H1 (cell line): ENCODE measurements around the gene PTPN21. TPM values are rescaled to one million over a fixed set of nuclear protein-coding genes. Genes with fewer than 3 reads are reported as not detected.

Experiments
- CTCF ChIA-PET: fragments of 300-600 bp; sonication (Branson Sonifier 250); formaldehyde crosslinking; loops from one replicate; lab custom pipeline; 2021; ENCODE audit not compliant: partially characterized antibody; lab: Charles Lee
- POLR2A ChIA-PET: fragments of 300-600 bp; sonication (Branson Sonifier 250); formaldehyde crosslinking; loops from one replicate; lab custom pipeline; 2021; ENCODE audit warnings: inconsistent platforms; ENCODE audit not compliant: partially characterized antibody; lab: Charles Lee
- DNase-seq, 2 experiments: peaks; one replicate each; pipeline versions ENCODE4 v3.0.0 to v3.0.0-alpha.2; 2010 to 2022; ENCODE audit warnings: low spot score in 2 of 2, low read depth in 1 of 2, mixed read lengths in 1 of 2
- FAIRE-seq: peaks from 2 replicates; lab custom pipeline; 2011; peaks lifted over from hg19 to GRCh38; lab: Jason Lieb, UNC
- H2AFZ ChIP-seq: 2 replicates; pipeline ENCODE4 v1.8.1; 2012; ENCODE audit warnings: low read length, inconsistent platforms
- H2AK5ac ChIP-seq: 2 replicates; pipeline ENCODE4 v1.6.1; 2013; ENCODE audit warnings: low read depth, low read length
- H2BK120ac ChIP-seq: replicated peaks from 2 replicates; pipeline ENCODE3; 2013; ENCODE audit warnings: low read depth, low read length, inconsistent platforms
- H2BK12ac ChIP-seq: 2 replicates; pipeline ENCODE4 v1.6.1; 2013; ENCODE audit warnings: low read depth, low read length
- H2BK15ac ChIP-seq: 2 replicates; pipeline ENCODE4 v1.6.1; 2013; ENCODE audit warnings: low read length
- H2BK20ac ChIP-seq: 2 replicates; pipeline ENCODE4 v1.6.1; 2013; ENCODE audit warnings: low read length
- H2BK5ac ChIP-seq: 2 replicates; pipeline ENCODE4 v1.6.1; 2013; ENCODE audit warnings: low read depth, low read length
- H3K14ac ChIP-seq: 2 replicates; pipeline ENCODE4 v1.6.1; 2013; ENCODE audit warnings: inconsistent platforms; ENCODE audit not compliant: insufficient read length
- H3K18ac ChIP-seq: 2 replicates; pipeline ENCODE4 v1.6.1; 2013; ENCODE audit warnings: low read length; ENCODE audit errors: extremely low read depth
- H3K23ac ChIP-seq: 2 replicates; pipeline ENCODE4 v1.6.1; 2013; ENCODE audit warnings: inconsistent platforms; ENCODE audit not compliant: insufficient read length
- H3K23me2 ChIP-seq: 2 replicates; pipeline ENCODE4 v1.6.1; 2013; ENCODE audit warnings: low read depth, low read length
- H3K27ac ChIP-seq: 2 replicates; pipeline ENCODE4 v1.6.1; 2011; ENCODE audit warnings: low read depth, low read length, inconsistent platforms
- H3K27me3 ChIP-seq, 4 experiments: replicated peaks in 1 of 4; 1 replicate in 1 of 4; 2 replicates in 3 of 4; pipeline versions ENCODE4 v1.6.1 to v1.8.1; 2011 to 2013; ENCODE audit warnings: low read length in 3 of 4, mild to moderate bottlenecking in 3 of 4, inconsistent platforms in 2 of 4, mixed read lengths in 2 of 4, moderate library complexity in 1 of 4; ENCODE audit not compliant: control insufficient read depth in 3 of 4, insufficient read depth in 3 of 4; ENCODE audit errors: extremely low read depth in 1 of 4
- H3K36me3 ChIP-seq, 4 experiments: 2 replicates each; pipeline versions ENCODE4 v1.6.1 to v1.8.1; 2011 to 2013; ENCODE audit warnings: mild to moderate bottlenecking in 4 of 4, low read length in 3 of 4, moderate library complexity in 2 of 4, control low read depth in 1 of 4, inconsistent platforms in 1 of 4; ENCODE audit not compliant: insufficient read depth in 4 of 4, control insufficient read depth in 2 of 4
- H3K4ac ChIP-seq: replicated peaks from 2 replicates; pipeline ENCODE3; 2013; ENCODE audit warnings: low read length, low read depth, mixed read lengths, inconsistent platforms; ENCODE audit not compliant: insufficient read length
- H3K4me1 ChIP-seq, 4 experiments: replicated peaks in 1 of 4; 1 replicate in 1 of 4; 2 replicates in 3 of 4; pipeline versions ENCODE4 v1.6.1 to v1.8.1; 2011 to 2013; ENCODE audit warnings: low read length in 3 of 4, inconsistent platforms in 2 of 4, mixed read lengths in 1 of 4; ENCODE audit not compliant: insufficient read depth in 4 of 4, control insufficient read depth in 3 of 4
- H3K4me2 ChIP-seq, 2 experiments: 2 replicates each; pipeline versions ENCODE4 v1.6.1 to v1.8.1; 2011 to 2013; ENCODE audit warnings: low read depth in 2 of 2, low read length in 2 of 2, control low read depth in 1 of 2, inconsistent platforms in 1 of 2, mild to moderate bottlenecking in 1 of 2; ENCODE audit not compliant: insufficient read depth in 1 of 2
- H3K4me3 ChIP-seq, 4 experiments: fragments of 200-600, 300-600 bp in 1 of 4; sonication (generic), shearing (Covaris generic), sonication (Bioruptor Twin) in 1 of 4; 2 replicates each; pipeline versions ENCODE4 v1.5.1 to v1.8.1; 2011 to 2016; ENCODE audit warnings: low read length in 4 of 4, low read depth in 3 of 4, control low read depth in 2 of 4, inconsistent platforms in 2 of 4, mild to moderate bottlenecking in 2 of 4, mixed read lengths in 1 of 4, moderate library complexity in 1 of 4; ENCODE audit not compliant: insufficient read depth in 2 of 4; ENCODE audit errors: extremely low read depth in 1 of 4
- H3K56ac ChIP-seq: replicated peaks from 2 replicates; pipeline ENCODE3; 2013; ENCODE audit warnings: low read depth, mild to moderate bottlenecking, mixed read lengths, low read length, inconsistent platforms; ENCODE audit not compliant: insufficient read length
- H3K79me1 ChIP-seq: 2 replicates; pipeline ENCODE4 v1.6.1; 2013; ENCODE audit warnings: low read depth, low read length, control low read depth
- H3K79me2 ChIP-seq, 2 experiments: 2 replicates each; pipeline versions ENCODE4 v1.6.1 to v1.8.1; 2012 to 2013; ENCODE audit warnings: low read length in 2 of 2, mild to moderate bottlenecking in 2 of 2, inconsistent platforms in 1 of 2; ENCODE audit not compliant: insufficient read depth in 2 of 2, control insufficient read depth in 1 of 2
- H3K9ac ChIP-seq, 4 experiments: replicated peaks in 1 of 4; 1 replicate in 1 of 4; 2 replicates in 3 of 4; pipeline versions ENCODE4 v1.6.1 to v1.8.1; 2011 to 2013; ENCODE audit warnings: low read depth in 3 of 4, low read length in 3 of 4, control low read depth in 2 of 4, mild to moderate bottlenecking in 2 of 4, moderate library complexity in 2 of 4, inconsistent platforms in 1 of 4; ENCODE audit errors: extremely low read depth in 1 of 4
- H3K9me3 ChIP-seq, 2 experiments: 2 replicates each; pipeline versions ENCODE4 v1.6.1 to v1.8.1; 2012 to 2013; ENCODE audit warnings: mild to moderate bottlenecking in 2 of 2, moderate library complexity in 2 of 2, control low read depth in 1 of 2, inconsistent platforms in 1 of 2, low read depth in 1 of 2, low read length in 1 of 2, mixed read lengths in 1 of 2; ENCODE audit not compliant: insufficient read depth in 2 of 2
- H4K20me1 ChIP-seq, 2 experiments: replicated peaks in 1 of 2; 2 replicates each; pipeline versions ENCODE3 to v1.8.1; 2011 to 2013; ENCODE audit warnings: inconsistent platforms in 2 of 2, low read length in 2 of 2, mild to moderate bottlenecking in 1 of 2; ENCODE audit not compliant: insufficient read depth in 2 of 2, control insufficient read depth in 1 of 2
- H4K5ac ChIP-seq: 2 replicates; pipeline ENCODE4 v1.6.1; 2013; ENCODE audit warnings: low read length, low read depth, mixed read lengths, inconsistent platforms; ENCODE audit not compliant: insufficient read length
- H4K8ac ChIP-seq: 2 replicates; pipeline ENCODE4 v1.8.0; 2013; ENCODE audit warnings: mild to moderate bottlenecking, moderate library complexity, low read length, inconsistent platforms; ENCODE audit not compliant: insufficient read depth; ENCODE audit errors: extremely low read depth
- H4K91ac ChIP-seq: replicated peaks from 2 replicates; pipeline ENCODE3; 2013; ENCODE audit warnings: low read length, mixed read lengths, inconsistent platforms; ENCODE audit not compliant: insufficient read length
- ATF2 ChIP-seq: IDR thresholded peaks from 2 replicates; pipeline ENCODE4 v1.6.1; 2012; ENCODE audit warnings: low read length, inconsistent platforms
- FOSL1 ChIP-seq: IDR thresholded peaks from 2 replicates; pipeline ENCODE4 v1.6.1; 2011; ENCODE audit warnings: mild to moderate bottlenecking, low read depth, low read length, moderate library complexity; ENCODE audit not compliant: insufficient read depth
- GTF2F1 ChIP-seq: IDR thresholded peaks from 2 replicates; pipeline ENCODE4 v1.6.1; 2012; ENCODE audit warnings: low read depth, low read length, improper control_type of control experiment, borderline replicate concordance
- HDAC2 ChIP-seq, 2 experiments: fragments of 300-600 bp in 1 of 2; sonication (generic) in 1 of 2; IDR thresholded peaks; 2 replicates each; pipeline ENCODE4 v1.6.1; 2011 to 2012; ENCODE audit warnings: low read depth in 2 of 2, low read length in 2 of 2, mild to moderate bottlenecking in 2 of 2, moderate library complexity in 2 of 2, borderline replicate concordance in 1 of 2, inconsistent platforms in 1 of 2
- JUN ChIP-seq: IDR thresholded peaks from 2 replicates; pipeline ENCODE4 v1.6.1; 2011; ENCODE audit warnings: low read depth, mild to moderate bottlenecking, improper control_type of control experiment, low read length
- NANOG ChIP-seq: IDR thresholded peaks from 2 replicates; pipeline ENCODE4 v1.6.1; 2011; ENCODE audit warnings: low read length, low read depth, mild to moderate bottlenecking, inconsistent platforms; ENCODE audit not compliant: insufficient read depth, poor library complexity, severe bottlenecking
- NRF1 ChIP-seq: IDR thresholded peaks from 2 replicates; pipeline ENCODE4 v1.6.1; 2011; ENCODE audit warnings: mild to moderate bottlenecking, low read depth, low read length, improper control_type of control experiment
- POU5F1 ChIP-seq: IDR thresholded peaks from 2 replicates; pipeline ENCODE4 v1.6.1; 2011; ENCODE audit warnings: low read depth, mild to moderate bottlenecking, low read length, moderate library complexity
- SIRT6 ChIP-seq: IDR thresholded peaks from one replicate; pipeline ENCODE4 v1.7.1; 2012; ENCODE audit warnings: low read length, inconsistent platforms
- SUZ12 ChIP-seq: fragments of 200-600 bp; sonication (generic); IDR thresholded peaks from 2 replicates; pipeline ENCODE4 v1.6.1; 2012; ENCODE audit warnings: mild to moderate bottlenecking, inconsistent platforms, low read length, moderate library complexity, mixed read lengths
- WGBS, 2 experiments: shearing (Covaris generic) in 1 of 2; methylation state at CpG; one replicate each; pipeline versions ENCODE4 v1.1.6 to v1.1.7; 2013 to 2015; ENCODE audit warnings: low lambda C conversion rate in 2 of 2, mixed read lengths in 2 of 2, inconsistent platforms in 1 of 2, low coverage in 1 of 2, missing lambda C conversion rate in 1 of 2; ENCODE audit not compliant: insufficient replicate concordance in 2 of 2, insufficient coverage in 1 of 2, insufficient read length in 1 of 2; ENCODE audit errors: extremely low coverage in 1 of 2, missing lambda C conversion rate in 1 of 2; 5-methylcytosine and 5-hydroxymethylcytosine counted together
- polyA plus RNA-seq, 7 experiments: library from polyadenylated mRNA; depleted of rRNA in 3 of 7; stranded (reverse) in 5 of 7; unstranded in 2 of 7; fragments of >200 nt in 5 of 7; fragments of 200-250 nt in 2 of 7; gene quantifications; 1 replicate in 5 of 7; 2 replicates in 1 of 7; 4 replicates in 1 of 7; pipeline versions ENCODE4 v1.2.1 to v1.2.3, GENCODE V29; 2011 to 2013; ENCODE audit warnings: missing spikeins in 2 of 7, mixed read lengths in 2 of 7
- total RNA-seq: library from RNA; stranded (reverse); fragmentation: NEBNext Ultra II Directional; extraction: Animal tissue kit (Norgen Biotek cat#: 25700); gene quantifications from 2 replicates; pipeline ENCODE4 v1.2.1, GENCODE V29; 2021

PTPN21 gene
- total and polyA plus RNA-seq, 2 of the 8 experiments (the other 6 are each of a cell fraction or from before 2014, with no cell fraction given), result 6.5 to 16.1 TPM

- Histone ChIP-seq H3K56ac (no peak overlapping the region), H3K9ac (no peak overlapping the region), H3K79me2 (no peaks in the 10 kb centered on the region), H2BK20ac (no peak overlapping the region), H4K20me1 (peaks cover 0 to 2% of the 10 kb centered on the region in 2 experiments), H3K23ac (no peak overlapping the region), H3K4ac (no peak overlapping the region), H3K36me3 (peaks cover 21 to 83% (median 62%) of the 10 kb centered on the region in 4 experiments), H2AK5ac (no peak overlapping the region), H3K4me3 (no peak overlapping the region), H4K5ac (no peak overlapping the region), H2BK15ac (no peak overlapping the region), H3K4me1 (no peaks in the 10 kb centered on the region), H2BK120ac (no peak overlapping the region), H3K27ac (peak overlapping the region; percentile 47; the same call in 1 of the 2 replicates), H4K8ac (no peak overlapping the region), H2BK12ac (no peak overlapping the region), H3K79me1 (no peaks in the 10 kb centered on the region; the same call in 1 of the 2 replicates), H3K23me2 (no peaks in the 10 kb centered on the region), H3K4me2 (no peak overlapping the region), H3K9me3 (no peaks in the 10 kb centered on the region), H3K18ac (no peak overlapping the region), H3K14ac (no peak overlapping the region), H2AFZ (no peak overlapping the region), H4K91ac (no peak overlapping the region), H3K27me3 (no peaks in the 10 kb centered on the region), H2BK5ac (no peak overlapping the region)
- CTCF ChIA-PET, result interaction anchor here (0.7 kb wide), 1 partner anchor 13 kb away, joined by 3 read pairs; no protein-coding TSS in a partner anchor
- WGBS, 2 experiments, result 92% methylated on average over 10 of the region's 10 CpGs; no CpG with 5 or more reads in 1 of the 2 experiments
- FAIRE-seq, result no peak
- POLR2A ChIA-PET, result interaction anchor here (1.0 kb wide), 1 partner anchor 18 kb away, joined by 3 read pairs; no protein-coding TSS in a partner anchor
- no peak for DNase-seq
- TF ChIP-seq ATF2 (no peak), NRF1 (no peak), SIRT6 (no peak), POU5F1 (no peak), SUZ12 (no peak), GTF2F1 (no peak), JUN (no peak), NANOG (no peak), FOSL1 (no peak), HDAC2 (IDR thresholded peaks at IDR 0.05; ENCODE audit: borderline replicate concordance in 1 of 2, low read depth in 2 of 2, low read length in 2 of 2) (no peak)
Measured at GRCh38 chr14:88599761-88600439, 45.1 kb upstream of the PTPN21 start.
